ENCODE results near the gene SLIT1. TPM values are rescaled to one million over a fixed set of nuclear protein-coding genes. Genes with fewer than 3 reads are reported as not detected.

The SLIT1 gene
- total RNA-seq, 1 donor from 2014 or later: 0.40 TPM

DNA sequence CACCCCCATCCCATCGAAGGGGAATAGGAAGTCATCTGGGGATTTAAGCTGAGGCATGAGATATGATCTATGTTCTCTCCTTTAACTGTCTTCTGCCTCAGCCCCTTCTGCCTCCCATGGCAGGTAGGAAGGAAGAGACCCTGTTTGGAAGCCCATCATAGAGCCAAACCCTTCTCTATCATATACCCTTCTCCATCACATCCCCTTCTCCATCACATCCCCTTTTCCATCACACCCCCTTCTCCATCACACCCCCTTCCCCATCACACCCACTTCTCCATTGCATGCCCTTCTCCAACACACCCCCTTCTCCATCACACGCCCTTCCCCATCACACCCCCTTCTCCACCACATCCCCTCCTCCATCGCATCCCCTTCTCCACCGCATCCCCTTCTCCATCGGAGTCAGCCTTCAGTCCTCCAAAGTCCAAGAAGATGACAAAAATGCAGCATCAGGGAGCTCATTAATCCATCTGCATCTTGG, 7.2 kb upstream of the SLIT1 start:
- no peaks in the 10 kb centered on the region for H3K9me3 Mint-ChIP-seq
- peaks cover 4% of the 10 kb centered on the region for H3K4me1 Mint-ChIP-seq
- no peak overlapping the region for H3K4me3 Mint-ChIP-seq
- H3K27me3 Mint-ChIP-seq (ENCODE audit: low read depth): peaks cover 90% of the 10 kb centered on the region
- DNase-seq (ENCODE audit: low spot score in 2 of 2, unreplicated experiment in 2 of 2): no peak
- H3K36me3 Mint-ChIP-seq: no peaks in the 10 kb centered on the region
- no peak for TF ChIP-seq CTCF (IDR thresholded peaks at IDR 0.05; ENCODE audit: unreplicated experiment)
- no peak overlapping the region for H3K27ac Mint-ChIP-seq

DNA sequence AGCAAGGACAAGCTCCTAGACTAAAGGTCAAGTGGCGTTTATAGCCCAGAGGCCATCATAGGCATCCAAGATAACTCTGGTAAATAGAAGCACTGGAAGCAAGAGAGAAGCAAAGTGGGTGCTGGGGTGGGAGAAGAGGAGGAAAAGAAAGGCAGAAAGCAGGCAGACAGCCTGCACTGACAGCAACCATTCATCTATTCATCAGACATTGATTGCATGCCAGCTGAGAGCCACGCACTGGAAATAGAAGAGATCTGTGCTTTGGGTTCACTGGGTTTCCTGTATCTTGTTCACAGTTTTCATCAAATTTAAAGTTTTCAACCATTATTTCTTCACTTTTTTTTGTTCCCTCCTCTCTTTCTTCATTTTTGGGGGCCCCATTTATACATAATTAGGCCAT, 4.7 kb upstream of the SLIT1 start:
- no peak overlapping the region for H3K4me3 Mint-ChIP-seq
- no peaks in the 10 kb centered on the region for H3K9me3 Mint-ChIP-seq
- peaks cover 89% of the 10 kb centered on the region for H3K27me3 Mint-ChIP-seq (ENCODE audit: low read depth)
- DNase-seq (ENCODE audit: low spot score in 2 of 2, unreplicated experiment in 2 of 2): no peak
- TF ChIP-seq CTCF (IDR thresholded peaks at IDR 0.05; ENCODE audit: unreplicated experiment): no peak
- H3K27ac Mint-ChIP-seq: no peak overlapping the region
- H3K36me3 Mint-ChIP-seq: no peaks in the 10 kb centered on the region
- peaks cover 5% of the 10 kb centered on the region for H3K4me1 Mint-ChIP-seq

GRCh38 chr10:97188261-97188711, 2.5 kb upstream of the SLIT1 start:
- H3K9me3 Mint-ChIP-seq: no peaks in the 10 kb centered on the region
- peaks cover 93% of the 10 kb centered on the region for H3K27me3 Mint-ChIP-seq (ENCODE audit: low read depth)
- no peak for TF ChIP-seq CTCF (IDR thresholded peaks at IDR 0.05; ENCODE audit: unreplicated experiment)
- no peak overlapping the region for H3K27ac Mint-ChIP-seq
- H3K4me3 Mint-ChIP-seq: no peak overlapping the region
- peaks cover 12% of the 10 kb centered on the region for H3K4me1 Mint-ChIP-seq
- H3K36me3 Mint-ChIP-seq: no peaks in the 10 kb centered on the region
- no peak for DNase-seq (ENCODE audit: low spot score in 2 of 2, unreplicated experiment in 2 of 2)

DNA sequence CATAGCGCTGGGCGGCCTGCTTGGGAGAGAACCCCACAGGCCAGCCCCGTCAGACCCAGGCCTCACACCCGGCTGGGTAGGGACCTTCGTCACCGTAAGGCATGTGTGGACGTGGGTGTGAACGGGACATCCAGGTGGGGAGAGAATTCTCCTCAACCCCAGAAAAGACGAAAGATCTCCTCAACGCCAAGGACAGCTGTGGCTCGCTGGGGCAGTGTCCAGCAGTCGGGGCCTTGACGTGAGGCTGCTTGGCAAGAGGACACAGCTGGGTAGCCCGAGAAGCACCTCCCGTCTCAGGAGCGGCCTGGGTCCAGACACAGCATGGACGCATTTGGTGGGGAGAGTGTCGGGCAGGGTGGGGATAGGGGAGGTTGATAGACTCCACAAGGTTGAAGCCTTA, 1.2 kb upstream of the SLIT1 start:
- Mint-ChIP-seq H3K4me1 (peaks cover 12% of the 10 kb centered on the region), H3K36me3 (no peaks in the 10 kb centered on the region), H3K27me3 (ENCODE audit: low read depth) (peaks cover 93% of the 10 kb centered on the region), H3K27ac (no peak overlapping the region), H3K9me3 (no peaks in the 10 kb centered on the region), H3K4me3 (peak overlapping the region; percentile 60)
- DNase-seq (ENCODE audit: low spot score in 2 of 2, unreplicated experiment in 2 of 2): no peak
- TF ChIP-seq CTCF (IDR thresholded peaks at IDR 0.05; ENCODE audit: unreplicated experiment): no peak

- H3K36me3 Mint-ChIP-seq: no peaks in the 10 kb centered on the region
- peaks cover 94% of the 10 kb centered on the region for H3K27me3 Mint-ChIP-seq (ENCODE audit: low read depth)
- H3K4me1 Mint-ChIP-seq: peaks cover 12% of the 10 kb centered on the region
- peak overlapping the region; percentile 70 for H3K4me3 Mint-ChIP-seq
- H3K27ac Mint-ChIP-seq: no peak overlapping the region
- no peak for TF ChIP-seq CTCF (IDR thresholded peaks at IDR 0.05; ENCODE audit: unreplicated experiment)
- H3K9me3 Mint-ChIP-seq: no peaks in the 10 kb centered on the region
- no peak for DNase-seq (ENCODE audit: low spot score in 2 of 2, unreplicated experiment in 2 of 2)
Measured at GRCh38 chr10:97184971-97185325, 811 bp downstream of the SLIT1 start.

DNA sequence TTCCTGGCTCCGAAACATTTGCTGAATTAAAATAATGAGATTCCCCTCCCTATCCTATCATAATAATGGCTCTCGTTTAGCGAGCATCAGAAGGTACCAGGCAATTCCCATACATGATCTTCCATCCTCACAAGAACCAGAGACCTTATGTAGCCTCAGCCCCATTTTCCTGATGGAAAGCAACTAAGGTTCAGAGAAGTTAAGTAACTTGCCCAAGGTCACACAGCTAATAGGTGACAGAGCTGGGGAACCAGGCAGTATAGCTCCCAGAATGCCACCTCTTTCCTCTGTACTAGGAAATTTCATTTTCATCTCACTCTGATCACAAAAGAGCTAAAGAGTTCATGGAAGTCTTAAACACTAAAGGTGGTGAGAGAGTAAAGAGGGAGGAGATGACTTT, 2.4 kb downstream of the SLIT1 start:
- DNase-seq (ENCODE audit: low spot score in 2 of 2, unreplicated experiment in 2 of 2): no peak
- peaks cover 92% of the 10 kb centered on the region for H3K27me3 Mint-ChIP-seq (ENCODE audit: low read depth)
- H3K4me3 Mint-ChIP-seq: no peak overlapping the region
- no peak for TF ChIP-seq CTCF (IDR thresholded peaks at IDR 0.05; ENCODE audit: unreplicated experiment)
- no peaks in the 10 kb centered on the region for H3K9me3 Mint-ChIP-seq
- H3K36me3 Mint-ChIP-seq: no peaks in the 10 kb centered on the region
- H3K4me1 Mint-ChIP-seq: peaks cover 12% of the 10 kb centered on the region
- no peak overlapping the region for H3K27ac Mint-ChIP-seq

Data from mesothelial cell of epicardium (in vitro differentiated cells).